Endothelial cell of umbilical vein (primary cell): ENCODE data around the gene HDHD2. TPM values are rescaled to one million over a fixed set of nuclear protein-coding genes. Genes with fewer than 3 reads are reported as not detected.

Experiments used
- BruUV-seq: library from RNA; stranded (reverse); fragments of 400-500 nt; replicated peaks from 2 replicates; lab custom pipeline; 2021; lab: Mats Ljungman, UMichigan
- CTCF ChIA-PET: fragments of 300-600, 350-600 bp; sonication (Branson Sonifier 250); formaldehyde crosslinking; loops from one replicate; lab custom pipeline; 2021; ENCODE audit warnings: antibody characterized with exemption, inconsistent platforms; lab: Charles Lee
- POLR2A ChIA-PET: fragments of 300-600, 350-600 bp; sonication (Branson Sonifier 250); formaldehyde crosslinking; loops from one replicate; lab custom pipeline; 2021; ENCODE audit warnings: antibody characterized with exemption, inconsistent platforms; lab: Charles Lee
- DNase-seq: peaks from one replicate; pipeline ENCODE4 v3.0.0-alpha.2; 2011; ENCODE audit warnings: low read depth, low spot score
- FAIRE-seq: peaks from 2 replicates; lab custom pipeline; 2011; peaks lifted over from hg19 to GRCh38; lab: Jason Lieb, UNC
- H2AFZ ChIP-seq: 2 replicates; pipeline ENCODE4 v1.6.0; 2012; ENCODE audit warnings: low read depth, low read length, control low read depth, inconsistent platforms
- H3K27ac ChIP-seq: 2 replicates; pipeline ENCODE4 v1.5.1; 2011; ENCODE audit warnings: low read depth, mild to moderate bottlenecking, control low read depth, low read length, moderate library complexity; ENCODE audit not compliant: insufficient read depth
- H3K27me3 ChIP-seq, 2 experiments: 2 replicates each; pipeline versions ENCODE4 v1.6.0 to v1.6.1; 2011; ENCODE audit warnings: low read length in 2 of 2, mixed read lengths in 1 of 2; ENCODE audit not compliant: control insufficient read depth in 2 of 2, insufficient read depth in 2 of 2
- H3K36me3 ChIP-seq, 2 experiments: 2 replicates in 1 of 2; 3 replicates in 1 of 2; pipeline ENCODE4 v1.5.1; 2011; ENCODE audit warnings: low read length in 2 of 2, mild to moderate bottlenecking in 1 of 2, moderate library complexity in 1 of 2; ENCODE audit not compliant: control insufficient read depth in 2 of 2, insufficient read depth in 2 of 2; ENCODE audit errors: extremely low read depth in 1 of 2
- H3K4me1 ChIP-seq: 3 replicates; pipeline ENCODE4 v1.5.1; 2011; ENCODE audit warnings: mild to moderate bottlenecking, low read length; ENCODE audit not compliant: control insufficient read depth, insufficient read depth; ENCODE audit errors: extremely low read depth
- H3K4me2 ChIP-seq: 2 replicates; pipeline ENCODE4 v1.6.1; 2011; ENCODE audit warnings: low read length, control low read depth, mixed read lengths; ENCODE audit not compliant: insufficient read depth
- H3K4me3 ChIP-seq, 3 experiments: fragments of 200-600 bp in 1 of 3; sonication (generic), shearing (Covaris generic) in 1 of 3; replicated peaks in 1 of 3; 2 replicates each; pipeline ENCODE4 v1.5.1; 2011 to 2016; ENCODE audit warnings: control low read depth in 3 of 3, low read length in 3 of 3, mild to moderate bottlenecking in 2 of 3, inconsistent platforms in 1 of 3, low read depth in 1 of 3, moderate library complexity in 1 of 3; ENCODE audit not compliant: insufficient read depth in 1 of 3
- H3K79me2 ChIP-seq: 2 replicates; pipeline ENCODE4 v1.6.0; 2012; ENCODE audit warnings: low read length, inconsistent platforms; ENCODE audit not compliant: control insufficient read depth, insufficient read depth
- H3K9ac ChIP-seq: replicated peaks from 2 replicates; pipeline ENCODE3; 2011; ENCODE audit warnings: low read length, control low read depth; ENCODE audit not compliant: insufficient read depth; ENCODE audit errors: extremely low read depth
- H3K9me1 ChIP-seq: replicated peaks from 3 replicates; pipeline ENCODE4 v1.6.0; 2011; ENCODE audit warnings: mild to moderate bottlenecking, low read length; ENCODE audit not compliant: control insufficient read depth, insufficient read depth; ENCODE audit errors: extremely low read depth
- H3K9me3 ChIP-seq: replicated peaks from 2 replicates; pipeline ENCODE4 v1.5.1; 2012; ENCODE audit warnings: low read length, inconsistent platforms; ENCODE audit not compliant: control insufficient read depth, insufficient read depth
- H4K20me1 ChIP-seq: replicated peaks from 2 replicates; pipeline ENCODE3; 2011; ENCODE audit warnings: mild to moderate bottlenecking, low read length; ENCODE audit not compliant: control insufficient read depth, insufficient read depth; ENCODE audit errors: extremely low read depth
- CTCF ChIP-seq, 2 donors: IDR thresholded peaks; 1 replicate in 1 of 2; 2 replicates in 1 of 2; pipeline ENCODE4 v1.5.1; 2011; ENCODE audit warnings: low read length in 2 of 2, mild to moderate bottlenecking in 2 of 2, moderate library complexity in 2 of 2, control low read depth in 1 of 2, inconsistent platforms in 1 of 2, low read depth in 1 of 2; ENCODE audit not compliant: insufficient read depth in 1 of 2; ENCODE audit errors: extremely low read depth in 1 of 2
- EZH2 ChIP-seq: IDR thresholded peaks from 2 replicates; pipeline ENCODE4 v1.6.1; 2012; ENCODE audit warnings: borderline replicate concordance, low read depth, mild to moderate bottlenecking, moderate library complexity, low read length, inconsistent platforms; ENCODE audit not compliant: severe bottlenecking
- FOS ChIP-seq: IDR thresholded peaks from 2 replicates; pipeline ENCODE4 v1.6.1; 2011; ENCODE audit warnings: mild to moderate bottlenecking, low read length, moderate library complexity, borderline replicate concordance; ENCODE audit not compliant: insufficient read depth
- GATA2 ChIP-seq: IDR thresholded peaks from 2 replicates; pipeline ENCODE4 v1.7.0; 2011; ENCODE audit warnings: low read depth, mild to moderate bottlenecking, moderate library complexity, mixed read lengths, low read length; ENCODE audit not compliant: insufficient read length, insufficient read depth
- JUN ChIP-seq: IDR thresholded peaks from 2 replicates; pipeline ENCODE4 v1.6.1; 2011; ENCODE audit warnings: borderline replicate concordance, low read depth; ENCODE audit not compliant: insufficient read length, insufficient read depth
- POLR2A ChIP-seq: IDR thresholded peaks from 2 replicates; pipeline ENCODE4 v1.6.1; 2012; ENCODE audit warnings: low read depth, mild to moderate bottlenecking, control low read depth, low read length
- POLR2AphosphoS5 ChIP-seq: IDR thresholded peaks from 2 replicates; pipeline ENCODE4 v1.6.1; 2012; ENCODE audit warnings: low read depth, mild to moderate bottlenecking, control low read depth, low read length, moderate library complexity; ENCODE audit not compliant: insufficient read depth
- dilution Hi-C: fragments of 300-500 bp; cut with MboI; formaldehyde crosslinking; loops from one replicate; pipeline ENCODE4 v1.15.0; 2019; ENCODE audit warnings: low sequenced_read_pairs; ENCODE audit not compliant: extremely low pct_ligation_motif_present
- intact Hi-C: fragments of 100-400 bp; cut with micrococcal nuclease; formaldehyde crosslinking; loops from one replicate; pipeline ENCODE4 v1.10.0; 2022
- polyA plus RNA-seq, 4 experiments: library from polyadenylated mRNA; depleted of rRNA in 3 of 4; stranded (reverse) in 3 of 4; unstranded in 1 of 4; fragments of >200 nt; gene quantifications; 2 replicates each; pipeline versions ENCODE4 v1.2.1 to v1.2.3, GENCODE V29; 2011 to 2012; ENCODE audit warnings: missing spikeins in 1 of 4
- total RNA-seq: library from RNA; stranded (reverse); gene quantifications from 2 replicates; pipeline ENCODE4 v1.2.3, GENCODE V29; 2021

Gene HDHD2
- total and polyA plus RNA-seq, 2 donors (not counting 3 experiments of a cell fraction or from before 2014, with no cell fraction given), result 3.5 to 18.7 TPM

GRCh38 chr18:47081578-47081977 is 68.7 kb downstream of the HDHD2 start:
- ChIA-PET POLR2A (no interaction called here), CTCF (interaction anchor here (1.7 kb wide), 2 partner anchors 13 to 123 kb away, joined by 3 to 6 read pairs; no protein-coding TSS in a partner anchor)
- Histone ChIP-seq H3K27me3 (no peaks in the 10 kb centered on the region), H3K4me3 (no peak overlapping the region), H3K4me2 (no peak overlapping the region), H3K27ac (no peak overlapping the region), H3K36me3 (no peaks in the 10 kb centered on the region), H3K4me1 (no peaks in the 10 kb centered on the region), H3K9me3 (no peaks in the 10 kb centered on the region), H2AFZ (no peak overlapping the region), H3K79me2 (no peaks in the 10 kb centered on the region), H3K9ac (no peak overlapping the region), H3K9me1 (no peaks in the 10 kb centered on the region), H4K20me1 (peaks cover 3% of the 10 kb centered on the region)
- no peak for DNase-seq
- intact Hi-C loops, result no loop called here
- dilution Hi-C loops, result no loop called here
- no peak for TF ChIP-seq JUN
- TF ChIP-seq GATA2, result no peak
- no peak for TF ChIP-seq POLR2A
- no peak for TF ChIP-seq CTCF (IDR thresholded peaks at IDR 0.05; ENCODE audit: extremely low read depth in 1 of 2, insufficient read depth in 1 of 2, low read depth in 1 of 2, low read length in 2 of 2)
- TF ChIP-seq FOS, result no peak
- no peak for TF ChIP-seq EZH2
- no peak for TF ChIP-seq POLR2AphosphoS5
- FAIRE-seq, result no peak
- BruUV-seq, result no TSS peak
